Measurements from ENCODE around the gene TESK2. TPM values are rescaled to one million over a fixed set of nuclear protein-coding genes. Genes with fewer than 3 reads are reported as not detected.

Gene TESK2
- polyA plus RNA-seq, 1 donor (not counting 4 experiments of a cell fraction or from before 2014, with no cell fraction given) = 2.0 TPM

DNA sequence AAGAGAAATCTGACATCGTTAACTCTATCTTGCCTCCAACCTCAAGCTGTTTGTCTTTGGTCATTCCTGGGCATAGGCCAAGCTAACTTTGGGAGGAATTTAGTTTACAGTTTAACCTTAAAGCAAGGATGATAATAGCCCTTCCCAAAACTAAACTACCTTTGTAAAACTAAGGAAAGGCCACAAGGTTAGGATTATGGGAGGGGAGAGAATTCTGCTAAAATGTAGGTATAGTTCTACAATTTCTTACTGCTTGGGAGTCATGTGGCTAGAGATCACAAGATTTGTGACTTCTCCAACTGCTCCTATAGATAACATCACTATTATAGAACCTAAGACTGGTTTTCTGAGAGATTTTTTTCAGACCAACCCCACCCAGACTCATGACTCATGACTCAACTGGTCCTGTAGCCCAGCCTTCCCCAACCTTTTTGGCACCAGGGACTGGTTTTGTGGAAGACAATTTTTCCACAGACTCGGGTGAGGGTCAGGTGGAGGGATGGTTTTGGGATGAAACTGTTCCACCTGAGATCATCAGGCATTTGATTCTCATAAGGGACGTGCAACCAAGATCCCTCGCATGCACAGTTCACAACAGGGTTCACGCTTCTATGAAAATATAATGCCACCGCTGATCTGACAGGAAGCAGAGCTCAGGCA lies 80.0 kb downstream of the TESK2 start:
- no peaks in the 10 kb centered on the region for H3K36me3 ChIP-seq (ENCODE audit: control insufficient read depth in 2 of 2, extremely low read depth in 1 of 2, insufficient read depth in 2 of 2, low read length in 2 of 2)
- dilution Hi-C loops (cut with MboI; ENCODE audit: extremely low pct_ligation_motif_present, low sequenced_read_pairs) = no loop called here
- peak overlapping the region; percentile 51 for H3K27ac ChIP-seq (ENCODE audit: control insufficient read depth, insufficient read depth, low read length)
- peak; percentile 59 for FAIRE-seq
- H3K9ac ChIP-seq (ENCODE audit: control insufficient read depth, extremely low read depth, insufficient read depth, low read length) = no peak overlapping the region
- H3K27me3 ChIP-seq (ENCODE audit: control insufficient read depth, extremely low read depth, insufficient read depth, low read length) = no peaks in the 10 kb centered on the region
- peak overlapping the region in 1 of 3 experiments; percentile 41 for H3K4me3 ChIP-seq (ENCODE audit: control insufficient read depth in 2 of 3, extremely low read depth in 1 of 3, insufficient read depth in 2 of 3, low read depth in 1 of 3, low read length in 3 of 3)
- no peak for TF ChIP-seq EZH2 (IDR thresholded peaks at IDR 0.05; ENCODE audit: low read length)
- TF ChIP-seq, protein P1, sequence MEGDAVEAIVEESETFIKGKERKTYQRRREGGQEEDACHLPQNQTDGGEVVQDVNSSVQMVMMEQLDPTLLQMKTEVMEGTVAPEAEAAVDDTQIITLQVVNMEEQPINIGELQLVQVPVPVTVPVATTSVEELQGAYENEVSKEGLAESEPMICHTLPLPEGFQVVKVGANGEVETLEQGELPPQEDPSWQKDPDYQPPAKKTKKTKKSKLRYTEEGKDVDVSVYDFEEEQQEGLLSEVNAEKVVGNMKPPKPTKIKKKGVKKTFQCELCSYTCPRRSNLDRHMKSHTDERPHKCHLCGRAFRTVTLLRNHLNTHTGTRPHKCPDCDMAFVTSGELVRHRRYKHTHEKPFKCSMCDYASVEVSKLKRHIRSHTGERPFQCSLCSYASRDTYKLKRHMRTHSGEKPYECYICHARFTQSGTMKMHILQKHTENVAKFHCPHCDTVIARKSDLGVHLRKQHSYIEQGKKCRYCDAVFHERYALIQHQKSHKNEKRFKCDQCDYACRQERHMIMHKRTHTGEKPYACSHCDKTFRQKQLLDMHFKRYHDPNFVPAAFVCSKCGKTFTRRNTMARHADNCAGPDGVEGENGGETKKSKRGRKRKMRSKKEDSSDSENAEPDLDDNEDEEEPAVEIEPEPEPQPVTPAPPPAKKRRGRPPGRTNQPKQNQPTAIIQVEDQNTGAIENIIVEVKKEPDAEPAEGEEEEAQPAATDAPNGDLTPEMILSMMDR (optimal IDR thresholded peaks at IDR 0.05 in 1 of 3, IDR thresholded peaks at IDR 0.05 in 1 of 3, conservative IDR thresholded peaks at IDR 0.05 in 1 of 3; ENCODE audit: extremely low read depth in 1 of 3, insufficient read depth in 2 of 3, low read length in 3 of 3) = no peak
- H3K79me2 ChIP-seq (ENCODE audit: control insufficient read depth, insufficient read depth, low read length) = no peaks in the 10 kb centered on the region
- peaks cover 4% of the 10 kb centered on the region for H3K9me1 ChIP-seq (ENCODE audit: control insufficient read depth, extremely low read depth, insufficient read depth, low read length)
- H4K20me1 ChIP-seq (ENCODE audit: control insufficient read depth, extremely low read depth, insufficient read depth, low read length) = no peaks in the 10 kb centered on the region
- no peak for DNase-seq (ENCODE audit: low read depth, low spot score)
- no peaks in the 10 kb centered on the region for H3K9me3 ChIP-seq (ENCODE audit: control insufficient read depth, low read depth, low read length)
- peak overlapping the region; percentile 73 for H2AFZ ChIP-seq (ENCODE audit: control insufficient read depth, low read length)
- peaks cover 13% of the 10 kb centered on the region for H3K4me1 ChIP-seq (ENCODE audit: control insufficient read depth, extremely low read depth, insufficient read depth, low read length)
- H3K4me2 ChIP-seq (ENCODE audit: control insufficient read depth, extremely low read depth, insufficient read depth, low read depth, low read length) = peak overlapping the region; percentile 57

DNA sequence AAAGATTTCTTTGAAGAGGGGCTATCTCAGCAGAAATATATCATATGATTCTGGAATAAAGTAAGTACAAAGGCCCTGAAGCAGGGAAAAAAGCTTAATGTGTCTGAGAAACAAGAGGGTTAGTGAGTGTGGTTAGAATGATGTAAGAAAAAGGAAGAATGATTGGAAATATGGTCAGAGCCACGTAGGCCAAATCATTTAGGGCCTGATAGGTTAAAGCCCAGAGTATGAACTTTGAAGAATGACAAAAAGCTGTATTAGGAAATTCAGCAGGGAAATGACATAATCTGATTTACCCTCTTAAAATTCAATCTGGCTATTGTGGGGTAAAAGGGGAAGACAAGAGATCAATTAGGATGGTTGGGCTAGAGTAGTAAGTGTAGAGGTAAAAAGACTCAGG lies 81.7 kb downstream of the TESK2 start:
- no peak overlapping the region for H2AFZ ChIP-seq (ENCODE audit: control insufficient read depth, low read length)
- no peaks in the 10 kb centered on the region for H3K9me3 ChIP-seq (ENCODE audit: control insufficient read depth, low read depth, low read length)
- H3K4me3 ChIP-seq (ENCODE audit: control insufficient read depth in 2 of 3, extremely low read depth in 1 of 3, insufficient read depth in 2 of 3, low read depth in 1 of 3, low read length in 3 of 3) = no peak overlapping the region
- no peak overlapping the region for H3K4me2 ChIP-seq (ENCODE audit: control insufficient read depth, extremely low read depth, insufficient read depth, low read depth, low read length)
- FAIRE-seq (no peak), DNase-seq (ENCODE audit: low read depth, low spot score) (no peak)
- peaks cover 4% of the 10 kb centered on the region for H3K9me1 ChIP-seq (ENCODE audit: control insufficient read depth, extremely low read depth, insufficient read depth, low read length)
- no peaks in the 10 kb centered on the region for H3K27me3 ChIP-seq (ENCODE audit: control insufficient read depth, extremely low read depth, insufficient read depth, low read length)
- H4K20me1 ChIP-seq (ENCODE audit: control insufficient read depth, extremely low read depth, insufficient read depth, low read length) = no peaks in the 10 kb centered on the region
- H3K4me1 ChIP-seq (ENCODE audit: control insufficient read depth, extremely low read depth, insufficient read depth, low read length) = peaks cover 13% of the 10 kb centered on the region
- dilution Hi-C loops (cut with MboI; ENCODE audit: extremely low pct_ligation_motif_present, low sequenced_read_pairs) = no loop called here
- no peak overlapping the region for H3K27ac ChIP-seq (ENCODE audit: control insufficient read depth, insufficient read depth, low read length)
- H3K36me3 ChIP-seq (ENCODE audit: control insufficient read depth in 2 of 2, extremely low read depth in 1 of 2, insufficient read depth in 2 of 2, low read length in 2 of 2) = no peaks in the 10 kb centered on the region
- H3K9ac ChIP-seq (ENCODE audit: control insufficient read depth, extremely low read depth, insufficient read depth, low read length) = no peak overlapping the region
- no peaks in the 10 kb centered on the region for H3K79me2 ChIP-seq (ENCODE audit: control insufficient read depth, insufficient read depth, low read length)
- TF ChIP-seq EZH2 (IDR thresholded peaks at IDR 0.05; ENCODE audit: low read length) = no peak
- TF ChIP-seq, protein P1 (optimal IDR thresholded peaks at IDR 0.05 in 1 of 3, IDR thresholded peaks at IDR 0.05 in 1 of 3, conservative IDR thresholded peaks at IDR 0.05 in 1 of 3; ENCODE audit: extremely low read depth in 1 of 3, insufficient read depth in 2 of 3, low read length in 3 of 3) = no peak

All from keratinocyte (primary cell).